HepG2 (cell line): ENCODE results near the gene ZNF627. TPM values are rescaled to one million over a fixed set of nuclear protein-coding genes. Genes with fewer than 3 reads are reported as not detected.
A peak's percentile ranks its signal among the peaks of the same experiment; 100 is the strongest.

Experiments used
- E2F5 ChIP-seq: sonication (generic); formaldehyde crosslinking; conservative IDR thresholded peaks from 2 replicates; pipeline ENCODE4 v1.4.0; 2020; ENCODE audit warnings: missing genetic modification reagents
- ERF ChIP-seq: IDR thresholded peaks from 2 replicates; pipeline ENCODE4 v1.6.1; 2018; ENCODE audit warnings: missing biosample characterization, missing genetic modification reagents
- LBX2 ChIP-seq: sonication (generic); formaldehyde crosslinking; IDR thresholded peaks from 2 replicates; pipeline ENCODE4 v1.5.0; 2020; ENCODE audit warnings: missing genetic modification reagents, mild to moderate bottlenecking, borderline replicate concordance
- MNT ChIP-seq: fragments of 450-650 bp; IDR thresholded peaks from 2 replicates; pipeline ENCODE4 v1.6.1; 2016
- MYC ChIP-seq: sonication (generic); formaldehyde crosslinking; IDR thresholded peaks from 2 replicates; pipeline ENCODE4 v1.9.0; 2021; ENCODE audit warnings: missing genetic modification reagents, borderline replicate concordance
- POGK ChIP-seq: sonication (generic); formaldehyde crosslinking; conservative IDR thresholded peaks from 2 replicates; pipeline ENCODE4 v1.8.0; 2022; ENCODE audit warnings: mild to moderate bottlenecking, moderate library complexity, missing genetic modification reagents
- RFX3 ChIP-seq: IDR thresholded peaks from 2 replicates; pipeline ENCODE4 v1.6.1; 2016; ENCODE audit warnings: missing biosample characterization, missing genetic modification reagents
- SAP130 ChIP-seq: IDR thresholded peaks from 2 replicates; pipeline ENCODE4 v1.6.1; 2016; ENCODE audit warnings: low read depth
- TAF15 ChIP-seq: fragments of 200-400 bp; formaldehyde crosslinking; IDR thresholded peaks from one replicate; pipeline ENCODE4 v1.6.1; 2018; ENCODE audit warnings: mild to moderate bottlenecking, low read depth, low read length; ENCODE audit not compliant: poor library complexity, severe bottlenecking
- TERF1 ChIP-seq: sonication (generic); formaldehyde crosslinking; IDR thresholded peaks from 2 replicates; pipeline ENCODE4 v1.8.0; 2022; ENCODE audit warnings: mild to moderate bottlenecking, missing genetic modification reagents, moderate library complexity
- ZEB1 ChIP-seq: IDR thresholded peaks from 2 replicates; pipeline ENCODE4 v1.6.1; 2012; ENCODE audit warnings: mild to moderate bottlenecking, low read depth, inconsistent platforms; ENCODE audit not compliant: insufficient replicate concordance
- ZNF367 ChIP-seq: sonication (generic); formaldehyde crosslinking; IDR thresholded peaks from 2 replicates; pipeline ENCODE4 v1.4.0; 2020; ENCODE audit warnings: missing genetic modification reagents, borderline replicate concordance
- ZNF44 ChIP-seq: sonication (generic); formaldehyde crosslinking; IDR thresholded peaks from 2 replicates; pipeline ENCODE4 v1.5.1; 2020; ENCODE audit warnings: mild to moderate bottlenecking, missing genetic modification reagents
- ZNF563 ChIP-seq: sonication (generic); formaldehyde crosslinking; IDR thresholded peaks from 2 replicates; pipeline ENCODE4 v1.8.0; 2022; ENCODE audit warnings: mild to moderate bottlenecking, moderate library complexity, missing genetic modification reagents
- ZNF646 ChIP-seq: sonication (generic); formaldehyde crosslinking; IDR thresholded peaks from 2 replicates; pipeline ENCODE4 v1.9.0; 2021; ENCODE audit warnings: mild to moderate bottlenecking, missing genetic modification reagents
- polyA plus RNA-seq, 8 experiments: library from polyadenylated mRNA; depleted of rRNA in 3 of 8; stranded (reverse) in 7 of 8; unstranded in 1 of 8; fragments of >200 nt; fragmentation: Illumina TruSeq in 4 of 8; extraction: Trizol in 4 of 8; gene quantifications; 2 replicates each; pipeline versions ENCODE4 v1.2.1 to v1.2.3, GENCODE V29; 2011 to 2016; ENCODE audit warnings: low read depth in 4 of 8, missing spikeins in 1 of 8, mixed read lengths in 1 of 8; ENCODE audit not compliant: insufficient read depth in 1 of 8
- total RNA-seq, 5 experiments: library from RNA; depleted of rRNA; stranded (reverse); fragments of >200 nt; fragmentation: Illumina TruSeq; extraction: Trizol; gene quantifications; 2 replicates each; pipeline ENCODE4 v1.2.3, GENCODE V29; 2016; ENCODE audit warnings: low read depth in 1 of 5

The ZNF627 gene
- total and polyA plus RNA-seq, 2 of the 13 experiments (the other 11 are each of a cell fraction or from before 2014, with no cell fraction given), result 4.2 to 12.7 TPM

- TF ChIP-seq MYC (CRISPR knock-in tag) (peak; percentile 35; the same call in 1 of the 2 replicates), POGK (CRISPR knock-in tag) (peak; percentile 60; the same call in 1 of the 2 replicates), SAP130 (CRISPR knock-in tag) (peak; percentile 93), ZEB1 (no peak), ZNF367 (no peak), ZNF646 (CRISPR knock-in tag) (no peak), ZNF563 (CRISPR knock-in tag) (no peak), ERF (CRISPR knock-in tag) (peak; percentile 51; the same call in 1 of the 2 replicates), MNT (peak; percentile 23; the same call in 1 of the 2 replicates), TAF15 (no peak), RFX3 (CRISPR knock-in tag) (peak; percentile 23; the same call in 1 of the 2 replicates), ZNF44 (peak; percentile 83), TERF1 (no peak), E2F5 (no peak), LBX2 (CRISPR knock-in tag) (no peak)
Measured at GRCh38 chr19:11558881-11559828, 38.1 kb upstream of the ZNF627 start, which contains the start of gene ELOF1 (continued).
